Measurements from ENCODE around the gene TANGO6. TPM values are rescaled to one million over a fixed set of nuclear protein-coding genes. Genes with fewer than 3 reads are reported as not detected.

TANGO6 gene
- polyA plus RNA-seq, 2 of the 4 experiments (the other 2 are of a cell fraction) = 8.1 to 19.5 TPM

DNA sequence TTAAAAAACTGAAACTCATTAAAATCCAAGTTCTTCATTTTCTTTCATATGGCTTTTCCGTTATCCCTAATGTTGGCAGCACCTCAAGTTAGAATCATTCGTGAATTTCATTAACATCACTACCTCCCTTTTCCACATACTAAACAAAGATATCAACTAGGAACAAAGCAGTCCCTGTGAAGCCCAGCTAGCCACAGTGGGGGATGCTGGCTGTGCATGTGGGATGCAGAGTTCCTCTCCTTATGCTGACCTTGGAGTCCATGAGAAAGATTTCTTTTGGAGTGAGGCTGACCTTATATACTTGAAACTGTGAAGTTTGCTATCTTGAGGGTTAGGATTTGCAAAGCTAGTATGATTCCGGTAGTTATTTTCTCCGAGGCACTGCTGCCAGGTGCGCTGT, 117.6 kb downstream of the TANGO6 start:
- 95% methylated on average over 5 of the region's 5 CpGs for WGBS (ENCODE audit: missing lambda C conversion rate)
- CTCF ChIA-PET = interaction anchor here (0.8 to 1.7 kb wide), 3 partner anchors 16 to 145 kb away, joined by 3 read pairs; partner anchors contain the start of gene HAS3

DNA sequence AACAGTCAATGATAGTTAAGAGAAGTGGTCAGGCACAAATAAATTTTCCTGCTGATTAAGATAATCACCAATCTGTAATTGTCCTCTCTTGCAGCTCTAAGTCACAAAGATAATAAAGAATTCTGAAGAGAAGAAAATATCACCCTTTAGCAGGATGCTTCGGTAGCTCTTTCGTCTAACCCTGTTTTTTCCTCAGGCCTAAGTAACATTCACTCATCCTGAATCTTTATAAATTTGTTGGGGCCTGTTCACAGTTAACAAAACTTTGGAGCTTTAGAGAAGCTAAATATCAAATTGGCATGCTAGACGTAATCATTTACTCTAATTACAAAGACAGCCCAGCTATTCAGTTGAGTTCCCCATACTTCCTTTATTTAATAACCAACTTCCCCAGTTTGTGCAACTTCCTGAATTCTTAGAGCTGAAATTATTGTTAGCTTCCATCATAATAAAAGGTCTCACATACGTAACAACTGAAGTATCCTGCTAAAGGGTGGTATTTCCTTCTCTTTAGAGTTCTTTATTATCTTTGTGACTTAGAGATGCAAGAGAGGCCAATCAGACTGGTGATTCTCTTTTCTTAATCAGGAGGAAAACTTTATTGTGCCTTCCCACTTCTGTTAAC, 118.6 kb downstream of the TANGO6 start:
- ATAC-seq = no peak
- Histone ChIP-seq H3K4me1 (peaks cover 14% of the 10 kb centered on the region), H3K4me2 (no peak overlapping the region), H3K27ac (no peak overlapping the region), H3K4me3 (no peak overlapping the region), H3K9me3 (no peaks in the 10 kb centered on the region)
- POLR2A ChIA-PET = no interaction called here
- TF ChIP-seq RAD21 (conservative IDR thresholded peaks at IDR 0.05 in 1 of 2, IDR thresholded peaks at IDR 0.05 in 1 of 2) (no peak), BCL3 (IDR thresholded peaks at IDR 0.05) (no peak), E2F6 (IDR thresholded peaks at IDR 0.05; ENCODE audit: borderline replicate concordance, low read depth) (no peak), RARB (CRISPR knock-in tag; IDR thresholded peaks at IDR 0.05) (no peak), HOXA7 (CRISPR knock-in tag; IDR thresholded peaks at IDR 0.05) (no peak), MAZ (IDR thresholded peaks at IDR 0.05; ENCODE audit: borderline replicate concordance, low read depth, low read length) (no peak), HEYL (CRISPR knock-in tag; IDR thresholded peaks at IDR 0.05) (no peak)
- TF ChIP-seq, protein P1, sequence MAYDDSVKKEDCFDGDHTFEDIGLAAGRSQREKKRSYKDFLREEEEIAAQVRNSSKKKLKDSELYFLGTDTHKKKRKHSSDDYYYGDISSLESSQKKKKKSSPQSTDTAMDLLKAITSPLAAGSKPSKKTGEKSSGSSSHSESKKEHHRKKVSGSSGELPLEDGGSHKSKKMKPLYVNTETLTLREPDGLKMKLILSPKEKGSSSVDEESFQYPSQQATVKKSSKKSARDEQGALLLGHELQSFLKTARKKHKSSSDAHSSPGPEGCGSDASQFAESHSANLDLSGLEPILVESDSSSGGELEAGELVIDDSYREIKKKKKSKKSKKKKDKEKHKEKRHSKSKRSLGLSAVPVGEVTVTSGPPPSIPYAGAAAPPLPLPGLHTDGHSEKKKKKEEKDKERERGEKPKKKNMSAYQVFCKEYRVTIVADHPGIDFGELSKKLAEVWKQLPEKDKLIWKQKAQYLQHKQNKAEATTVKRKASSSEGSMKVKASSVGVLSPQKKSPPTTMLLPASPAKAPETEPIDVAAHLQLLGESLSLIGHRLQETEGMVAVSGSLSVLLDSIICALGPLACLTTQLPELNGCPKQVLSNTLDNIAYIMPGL (CRISPR knock-in tag; IDR thresholded peaks at IDR 0.05; ENCODE audit: borderline replicate concordance) = no peak
- 95% methylated on average over 4 of the region's 4 CpGs for WGBS (ENCODE audit: missing lambda C conversion rate)
- no peak for FAIRE-seq
- DNase-seq (ENCODE audit: low read depth in 1 of 2, low spot score in 1 of 2) = no peak
- CTCF ChIA-PET = interaction anchor here (1.0 to 2.1 kb wide), 3 partner anchors 12 to 162 kb away, joined by 3 to 5 read pairs (median 3); no protein-coding TSS in a partner anchor

More for the DNA sequence above, 117.6 kb downstream of the TANGO6 start:
- no peak for ATAC-seq
- no peaks in the 10 kb centered on the region for H3K9me3 ChIP-seq
- peaks cover 14% of the 10 kb centered on the region for H3K4me1 ChIP-seq
- H3K4me3 ChIP-seq = no peak overlapping the region
- H3K27ac ChIP-seq = no peak overlapping the region
- no peak for DNase-seq (ENCODE audit: low read depth in 1 of 2, low spot score in 1 of 2)
- POLR2A ChIA-PET = no interaction called here
- FAIRE-seq = no peak
- H3K4me2 ChIP-seq = no peak overlapping the region
- TF ChIP-seq CEBPB (IDR thresholded peaks at IDR 0.05) = no peak
- no peak for TF ChIP-seq ZNF302 (CRISPR knock-in tag; IDR thresholded peaks at IDR 0.05)
- TF ChIP-seq HEYL (CRISPR knock-in tag; IDR thresholded peaks at IDR 0.05) = no peak
- TF ChIP-seq CBX2 (IDR thresholded peaks at IDR 0.05; ENCODE audit: borderline replicate concordance, low read depth) = no peak
- TF ChIP-seq EP300 (IDR thresholded peaks at IDR 0.05) = no peak

GRCh38 chr16:68969338-68969737, 126.0 kb downstream of the TANGO6 start:
- no peak for ATAC-seq
- POLR2A ChIA-PET = no interaction called here

More at GRCh38 chr16:68969338-68969737, 126.0 kb downstream of the TANGO6 start:
- FAIRE-seq (no peak), DNase-seq (ENCODE audit: low read depth in 1 of 2, low spot score in 1 of 2) (no peak)
- CTCF ChIA-PET = interaction anchor here (0.6 to 5.0 kb wide), 3 partner anchors 67 to 222 kb away, joined by 3 to 47 read pairs (median 3); no protein-coding TSS in a partner anchor
- Histone ChIP-seq H3K4me2 (no peak overlapping the region), H3K27ac (no peak overlapping the region), H3K4me1 (peaks cover 20% of the 10 kb centered on the region), H3K9me3 (no peaks in the 10 kb centered on the region), H3K4me3 (no peak overlapping the region)
- TF ChIP-seq MAFK (IDR thresholded peaks at IDR 0.05; ENCODE audit: partially characterized antibody) (no peak), HOXA7 (CRISPR knock-in tag; IDR thresholded peaks at IDR 0.05) (no peak), NR3C1 (IDR thresholded peaks at IDR 0.05) (no peak)
- TF ChIP-seq, protein P2, sequence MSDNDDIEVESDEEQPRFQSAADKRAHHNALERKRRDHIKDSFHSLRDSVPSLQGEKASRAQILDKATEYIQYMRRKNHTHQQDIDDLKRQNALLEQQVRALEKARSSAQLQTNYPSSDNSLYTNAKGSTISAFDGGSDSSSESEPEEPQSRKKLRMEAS (IDR thresholded peaks at IDR 0.05) = no peak
- 88% methylated on average over 2 of the region's 2 CpGs for WGBS (ENCODE audit: missing lambda C conversion rate)
